GDM1 (cell line): ENCODE data around the gene FBXL17.

ENCODE experiments used
- DNase-seq: peaks from one replicate; lab custom pipeline; 2025; lab: John Stamatoyannopoulos, UW

Gene FBXL17

GRCh38 chr5:107812570-107813141, 569.2 kb downstream of the FBXL17 start:
- DNase-seq, result no peak

- no peak for DNase-seq
These were observed 572.5 kb downstream of the FBXL17 start for GRCh38 chr5:107809201-107810034.
